HEK293 (cell line): ENCODE data around the gene MACF1.
"Not testable (repeated sequence)": the region's sequence is repeated elsewhere in the genome, so short reads cannot be mapped to it uniquely, and the experiment has no call there.

Experiments
- CTCF ChIA-PET: fragments of 350-600 bp; formaldehyde crosslinking; extraction: SDS; loops from one replicate; lab custom pipeline; 2021; ENCODE audit warnings: antibody characterized with exemption; lab: Yijun Ruan, JAX
- POLR2A ChIA-PET: fragments of 300-600 bp; formaldehyde crosslinking; extraction: SDS; loops from one replicate; lab custom pipeline; 2020; ENCODE audit warnings: antibody characterized with exemption, inconsistent platforms; lab: Yijun Ruan, JAX
- H3K27ac ChIP-seq: fragments of 200-500 bp; sonication (Bioruptor generic); 2 replicates; pipeline ENCODE4 v1.5.1; 2014; ENCODE audit warnings: low read depth, low read length, control low read depth, inconsistent platforms; ENCODE audit errors: extremely low read depth
- H3K36me3 ChIP-seq, 2 experiments: fragments of 200-500 bp in 1 of 2; sonication (Bioruptor generic) in 1 of 2; 1 replicate in 1 of 2; 2 replicates in 1 of 2; pipeline ENCODE4 v1.5.1; 2014 to 2017; ENCODE audit warnings: inconsistent platforms in 2 of 2, low read length in 2 of 2; ENCODE audit not compliant: control insufficient read depth in 2 of 2, insufficient read depth in 1 of 2
- H3K4me1 ChIP-seq: fragments of 200-500 bp; sonication (Bioruptor generic); 2 replicates; pipeline ENCODE4 v1.5.1; 2014; ENCODE audit warnings: mild to moderate bottlenecking, low read length, inconsistent platforms; ENCODE audit not compliant: control insufficient read depth, insufficient read depth
- H3K4me3 ChIP-seq: 2 replicates; pipeline ENCODE4 v1.5.1; 2011; ENCODE audit warnings: low read depth, mild to moderate bottlenecking, control low read depth, low read length, moderate library complexity
- H3K9me3 ChIP-seq: fragments of 200-500 bp; sonication (Bioruptor generic); 2 replicates; pipeline ENCODE4 v1.5.1; 2014; ENCODE audit warnings: low read depth, low read length, inconsistent platforms; ENCODE audit not compliant: control insufficient read depth, insufficient read depth
- ZBTB48 ChIP-seq: fragments of 450-650 bp; formaldehyde crosslinking; IDR thresholded peaks from 2 replicates; pipeline ENCODE4 v1.5.1; 2016; ENCODE audit warnings: missing biosample characterization, missing genetic modification characterization
- ZBTB8A ChIP-seq: fragments of 450-650 bp; formaldehyde crosslinking; IDR thresholded peaks from 2 replicates; pipeline ENCODE4 v1.5.1; 2016; ENCODE audit warnings: missing biosample characterization, missing genetic modification characterization
- ZNF121 ChIP-seq: fragments of 450-650 bp; formaldehyde crosslinking; IDR thresholded peaks from 2 replicates; pipeline ENCODE4 v1.5.1; 2016; ENCODE audit warnings: missing biosample characterization, missing genetic modification characterization
- ZNF140 ChIP-seq: fragments of 450-650 bp; formaldehyde crosslinking; IDR thresholded peaks from 2 replicates; pipeline ENCODE4 v1.5.1; 2016; ENCODE audit warnings: missing biosample characterization, missing genetic modification characterization
- ZNF146 ChIP-seq: fragments of 450-650 bp; formaldehyde crosslinking; IDR thresholded peaks from 2 replicates; pipeline ENCODE4 v1.5.1; 2016; ENCODE audit warnings: missing biosample characterization, missing genetic modification characterization
- ZNF248 ChIP-seq: fragments of 450-650 bp; formaldehyde crosslinking; IDR thresholded peaks from 2 replicates; pipeline ENCODE4 v1.5.1; 2017; ENCODE audit warnings: missing biosample characterization, missing genetic modification characterization
- ZNF48 ChIP-seq: fragments of 450-650 bp; formaldehyde crosslinking; IDR thresholded peaks from 2 replicates; pipeline ENCODE4 v1.5.1; 2016; ENCODE audit warnings: missing biosample characterization, missing genetic modification characterization
- ZNF529 ChIP-seq: fragments of 450-650 bp; formaldehyde crosslinking; IDR thresholded peaks from 2 replicates; pipeline ENCODE4 v1.5.1; 2017; ENCODE audit warnings: missing genetic modification characterization, missing biosample characterization; ENCODE audit not compliant: insufficient replicate concordance
- ZNF549 ChIP-seq: fragments of 450-650 bp; IDR thresholded peaks from 2 replicates; pipeline ENCODE4 v1.5.1; 2018; ENCODE audit warnings: missing biosample characterization, missing genetic modification characterization, mild to moderate bottlenecking, inconsistent platforms, moderate library complexity
- ZNF600 ChIP-seq: fragments of 450-650 bp; formaldehyde crosslinking; IDR thresholded peaks from 2 replicates; pipeline ENCODE4 v1.5.1; 2016; ENCODE audit warnings: missing biosample characterization, missing genetic modification characterization
- ZNF626 ChIP-seq: fragments of 450-650 bp; sonication (Bioruptor Pico); formaldehyde crosslinking; IDR thresholded peaks from 2 replicates; pipeline ENCODE4 v1.5.1; 2018; ENCODE audit warnings: missing biosample characterization, missing genetic modification characterization, inconsistent platforms
- ZNF768 ChIP-seq: fragments of 450-650 bp; formaldehyde crosslinking; IDR thresholded peaks from 2 replicates; pipeline ENCODE4 v1.5.1; 2018; ENCODE audit warnings: missing biosample characterization, mild to moderate bottlenecking, missing genetic modification characterization
- TF ChIP-seq, protein P1 (sequence below): fragments of 450-650 bp; formaldehyde crosslinking; IDR thresholded peaks from 2 replicates; pipeline ENCODE4 v1.5.1; 2016; ENCODE audit warnings: missing biosample characterization, missing genetic modification characterization, borderline replicate concordance
- TF ChIP-seq, protein P2 (sequence below): fragments of 450-650 bp; formaldehyde crosslinking; conservative IDR thresholded peaks from 2 replicates; pipeline ENCODE4 v1.5.1; 2016; ENCODE audit warnings: low read depth, missing biosample characterization, missing genetic modification characterization
- TF ChIP-seq, protein P3 (sequence below): IDR thresholded peaks from 2 replicates; pipeline ENCODE4 v1.6.1; 2011; ENCODE audit warnings: mild to moderate bottlenecking, low read depth, low read length, borderline replicate concordance

Gene MACF1

DNA sequence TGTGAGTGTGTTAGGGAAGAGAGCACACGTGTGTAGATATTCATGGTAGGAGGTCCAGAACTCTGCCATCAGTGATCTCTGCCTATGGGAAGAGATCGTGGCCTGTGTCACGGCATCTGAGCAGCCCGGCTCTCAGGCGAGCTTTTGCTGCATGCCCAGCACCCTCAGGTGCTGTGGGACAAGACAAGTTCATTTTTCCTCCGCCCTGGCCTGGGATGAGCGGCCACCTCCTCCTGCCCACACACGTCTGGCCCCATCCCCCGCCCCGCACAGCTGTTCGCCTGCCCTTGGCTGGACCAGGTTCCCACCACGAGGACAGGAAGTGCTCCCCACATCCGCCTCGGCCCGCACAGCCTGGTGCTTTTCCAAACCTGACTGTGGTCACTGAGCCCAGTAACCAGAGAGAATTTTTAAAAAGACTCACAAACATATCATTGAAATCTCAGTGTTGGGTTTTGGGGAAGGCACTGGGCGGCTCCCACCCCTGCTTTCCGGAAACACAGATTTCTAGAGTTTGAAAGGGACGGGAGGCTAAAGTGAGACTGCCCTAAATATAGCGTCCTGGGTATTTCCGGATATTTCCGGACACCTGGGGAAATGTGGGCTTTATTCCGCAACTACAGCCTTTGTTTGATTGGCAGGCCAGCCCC, 305.0 kb downstream of the MACF1 start:
- H3K36me3 ChIP-seq, result no peaks in the 10 kb centered on the region
- H3K4me3 ChIP-seq, result no peak overlapping the region
- H3K27ac ChIP-seq, result no peak overlapping the region
- no peak for TF ChIP-seq ZNF248 (tag by site-specific recombination)
- no peak for TF ChIP-seq ZBTB8A (tag by site-specific recombination)
- no peak for TF ChIP-seq ZNF146 (tag by site-specific recombination)
- TF ChIP-seq ZNF140 (tag by site-specific recombination), result no peak
- TF ChIP-seq ZNF529, result no peak
- TF ChIP-seq ZNF600 (tag by site-specific recombination), result no peak
- TF ChIP-seq ZNF48 (tag by site-specific recombination), result no peak
- TF ChIP-seq ZNF768 (tag by site-specific recombination), result no peak
- TF ChIP-seq, protein P1, sequence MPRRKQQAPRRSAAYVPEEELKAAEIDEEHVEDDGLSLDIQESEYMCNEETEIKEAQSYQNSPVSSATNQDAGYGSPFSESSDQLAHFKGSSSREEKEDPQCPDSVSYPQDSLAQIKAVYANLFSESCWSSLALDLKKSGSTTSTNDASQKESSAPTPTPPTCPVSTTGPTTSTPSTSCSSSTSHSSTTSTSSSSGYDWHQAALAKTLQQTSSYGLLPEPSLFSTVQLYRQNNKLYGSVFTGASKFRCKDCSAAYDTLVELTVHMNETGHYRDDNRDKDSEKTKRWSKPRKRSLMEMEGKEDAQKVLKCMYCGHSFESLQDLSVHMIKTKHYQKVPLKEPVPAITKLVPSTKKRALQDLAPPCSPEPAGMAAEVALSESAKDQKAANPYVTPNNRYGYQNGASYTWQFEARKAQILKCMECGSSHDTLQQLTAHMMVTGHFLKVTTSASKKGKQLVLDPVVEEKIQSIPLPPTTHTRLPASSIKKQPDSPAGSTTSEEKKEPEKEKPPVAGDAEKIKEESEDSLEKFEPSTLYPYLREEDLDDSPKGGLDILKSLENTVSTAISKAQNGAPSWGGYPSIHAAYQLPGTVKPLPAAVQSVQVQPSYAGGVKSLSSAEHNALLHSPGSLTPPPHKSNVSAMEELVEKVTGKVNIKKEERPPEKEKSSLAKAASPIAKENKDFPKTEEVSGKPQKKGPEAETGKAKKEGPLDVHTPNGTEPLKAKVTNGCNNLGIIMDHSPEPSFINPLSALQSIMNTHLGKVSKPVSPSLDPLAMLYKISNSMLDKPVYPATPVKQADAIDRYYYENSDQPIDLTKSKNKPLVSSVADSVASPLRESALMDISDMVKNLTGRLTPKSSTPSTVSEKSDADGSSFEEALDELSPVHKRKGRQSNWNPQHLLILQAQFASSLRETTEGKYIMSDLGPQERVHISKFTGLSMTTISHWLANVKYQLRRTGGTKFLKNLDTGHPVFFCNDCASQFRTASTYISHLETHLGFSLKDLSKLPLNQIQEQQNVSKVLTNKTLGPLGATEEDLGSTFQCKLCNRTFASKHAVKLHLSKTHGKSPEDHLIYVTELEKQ (tag by site-specific recombination), result no peak
- no peak for TF ChIP-seq ZNF121 (tag by site-specific recombination)
- no peak for TF ChIP-seq ZNF626
- no peak for TF ChIP-seq ZBTB48 (tag by site-specific recombination)
- TF ChIP-seq ZNF549, result no peak
- TF ChIP-seq, protein P2, sequence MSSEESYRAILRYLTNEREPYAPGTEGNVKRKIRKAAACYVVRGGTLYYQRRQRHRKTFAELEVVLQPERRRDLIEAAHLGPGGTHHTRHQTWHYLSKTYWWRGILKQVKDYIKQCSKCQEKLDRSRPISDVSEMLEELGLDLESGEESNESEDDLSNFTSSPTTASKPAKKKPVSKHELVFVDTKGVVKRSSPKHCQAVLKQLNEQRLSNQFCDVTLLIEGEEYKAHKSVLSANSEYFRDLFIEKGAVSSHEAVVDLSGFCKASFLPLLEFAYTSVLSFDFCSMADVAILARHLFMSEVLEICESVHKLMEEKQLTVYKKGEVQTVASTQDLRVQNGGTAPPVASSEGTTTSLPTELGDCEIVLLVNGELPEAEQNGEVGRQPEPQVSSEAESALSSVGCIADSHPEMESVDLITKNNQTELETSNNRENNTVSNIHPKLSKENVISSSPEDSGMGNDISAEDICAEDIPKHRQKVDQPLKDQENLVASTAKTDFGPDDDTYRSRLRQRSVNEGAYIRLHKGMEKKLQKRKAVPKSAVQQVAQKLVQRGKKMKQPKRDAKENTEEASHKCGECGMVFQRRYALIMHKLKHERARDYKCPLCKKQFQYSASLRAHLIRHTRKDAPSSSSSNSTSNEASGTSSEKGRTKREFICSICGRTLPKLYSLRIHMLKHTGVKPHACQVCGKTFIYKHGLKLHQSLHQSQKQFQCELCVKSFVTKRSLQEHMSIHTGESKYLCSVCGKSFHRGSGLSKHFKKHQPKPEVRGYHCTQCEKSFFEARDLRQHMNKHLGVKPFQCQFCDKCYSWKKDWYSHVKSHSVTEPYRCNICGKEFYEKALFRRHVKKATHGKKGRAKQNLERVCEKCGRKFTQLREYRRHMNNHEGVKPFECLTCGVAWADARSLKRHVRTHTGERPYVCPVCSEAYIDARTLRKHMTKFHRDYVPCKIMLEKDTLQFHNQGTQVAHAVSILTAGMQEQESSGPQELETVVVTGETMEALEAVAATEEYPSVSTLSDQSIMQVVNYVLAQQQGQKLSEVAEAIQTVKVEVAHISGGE (tag by site-specific recombination), result no peak
- TF ChIP-seq, protein P3, sequence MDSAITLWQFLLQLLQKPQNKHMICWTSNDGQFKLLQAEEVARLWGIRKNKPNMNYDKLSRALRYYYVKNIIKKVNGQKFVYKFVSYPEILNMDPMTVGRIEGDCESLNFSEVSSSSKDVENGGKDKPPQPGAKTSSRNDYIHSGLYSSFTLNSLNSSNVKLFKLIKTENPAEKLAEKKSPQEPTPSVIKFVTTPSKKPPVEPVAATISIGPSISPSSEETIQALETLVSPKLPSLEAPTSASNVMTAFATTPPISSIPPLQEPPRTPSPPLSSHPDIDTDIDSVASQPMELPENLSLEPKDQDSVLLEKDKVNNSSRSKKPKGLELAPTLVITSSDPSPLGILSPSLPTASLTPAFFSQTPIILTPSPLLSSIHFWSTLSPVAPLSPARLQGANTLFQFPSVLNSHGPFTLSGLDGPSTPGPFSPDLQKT, result no peak
- H3K4me1 ChIP-seq, result no peaks in the 10 kb centered on the region
- POLR2A ChIA-PET, result no interaction called here
- no peaks in the 10 kb centered on the region for H3K9me3 ChIP-seq
- CTCF ChIA-PET, result no interaction called here

DNA sequence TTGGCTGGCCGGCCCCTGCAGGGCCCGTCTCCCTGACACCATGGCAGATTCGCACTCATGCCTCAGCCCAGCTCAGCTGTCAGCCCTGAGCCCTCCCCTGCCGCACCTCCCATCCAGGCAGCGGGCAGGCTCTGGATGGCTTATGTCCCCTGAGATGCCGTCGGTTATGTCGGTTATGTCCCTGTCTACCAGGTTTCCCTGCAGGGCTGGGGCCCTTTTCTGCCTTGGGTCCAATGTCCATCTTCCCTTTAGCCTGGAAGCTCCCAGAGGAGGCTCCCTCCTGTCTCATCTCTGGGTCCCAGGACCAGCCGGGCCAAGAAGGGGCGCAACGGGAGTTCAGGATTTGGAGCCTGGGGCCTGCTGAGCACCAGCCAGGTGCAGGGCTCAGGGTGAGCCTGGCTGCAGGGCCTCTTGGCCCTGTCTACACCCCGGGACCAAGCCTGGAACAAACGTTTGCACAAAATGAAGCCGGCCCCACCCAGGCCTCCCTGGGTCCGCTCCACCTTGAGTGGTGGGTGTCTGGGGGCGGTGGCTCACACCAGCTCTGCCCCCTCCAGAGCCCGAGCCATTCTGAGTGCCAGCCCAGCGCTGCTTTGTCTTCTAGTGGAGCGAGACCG, 306.2 kb downstream of the MACF1 start:
- POLR2A ChIA-PET, H3K4me3 ChIP-seq, H3K27ac ChIP-seq, H3K36me3 ChIP-seq, H3K9me3 ChIP-seq, H3K4me1 ChIP-seq: not testable (repeated sequence)
- CTCF ChIA-PET, result interaction anchor here (0.6 kb wide), 1 partner anchor 24 kb away, joined by 3 read pairs; no protein-coding TSS in a partner anchor

DNA sequence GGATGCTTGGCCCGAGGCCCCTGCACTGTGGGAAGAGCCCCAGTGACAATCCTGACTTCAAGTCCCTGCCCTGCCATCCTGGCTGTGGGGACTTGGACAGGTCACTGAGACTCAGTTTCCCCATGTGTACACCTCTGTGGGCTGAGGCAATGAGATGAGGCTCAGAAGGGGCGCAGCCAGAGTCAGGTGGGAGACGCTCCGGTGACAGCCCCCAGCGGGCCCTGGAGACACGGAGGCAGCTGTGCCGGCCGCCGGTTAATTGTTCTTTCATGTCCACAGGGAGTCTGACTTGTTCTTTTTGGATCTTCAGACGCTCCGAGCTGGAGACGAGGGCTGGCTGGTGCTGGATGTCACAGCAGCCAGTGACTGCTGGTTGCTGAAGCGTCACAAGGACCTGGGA, 307.0 kb downstream of the MACF1 start:
- H3K27ac ChIP-seq, H3K36me3 ChIP-seq, H3K4me1 ChIP-seq, H3K9me3 ChIP-seq, POLR2A ChIA-PET, H3K4me3 ChIP-seq, CTCF ChIA-PET: not testable (repeated sequence)

DNA sequence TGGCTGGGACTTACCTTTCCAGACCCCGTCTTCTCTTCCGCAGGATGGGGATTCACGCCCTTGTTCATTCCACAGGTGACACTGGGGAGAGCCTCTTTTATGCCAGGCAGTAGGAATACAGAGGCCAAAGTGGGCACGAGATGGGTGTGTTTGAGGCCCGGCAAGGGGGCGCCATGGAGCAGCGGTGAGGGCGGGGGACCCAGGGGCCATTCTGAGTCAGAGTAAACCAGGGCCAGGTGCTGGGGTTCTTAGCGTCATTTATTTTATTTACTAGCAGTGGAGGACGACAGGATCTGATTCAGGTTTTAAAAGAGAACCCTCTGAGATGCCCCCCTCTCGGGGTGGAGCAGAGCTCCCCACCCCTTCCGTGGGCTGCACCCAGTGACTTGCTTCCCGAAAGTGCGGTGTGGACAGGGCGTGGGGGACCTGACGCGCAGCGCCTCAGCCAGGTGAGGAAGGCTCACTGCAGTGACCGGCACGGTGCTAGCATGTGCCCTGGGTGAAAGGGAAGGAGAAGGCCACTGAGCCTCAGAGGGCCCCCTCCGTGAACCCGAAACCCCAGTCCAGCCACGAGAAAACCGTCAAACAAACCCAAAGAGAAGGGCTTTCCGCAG, 307.8 kb downstream of the MACF1 start:
- H3K4me3 ChIP-seq, CTCF ChIA-PET, H3K27ac ChIP-seq, H3K36me3 ChIP-seq, H3K4me1 ChIP-seq, POLR2A ChIA-PET, H3K9me3 ChIP-seq: not testable (repeated sequence)

DNA sequence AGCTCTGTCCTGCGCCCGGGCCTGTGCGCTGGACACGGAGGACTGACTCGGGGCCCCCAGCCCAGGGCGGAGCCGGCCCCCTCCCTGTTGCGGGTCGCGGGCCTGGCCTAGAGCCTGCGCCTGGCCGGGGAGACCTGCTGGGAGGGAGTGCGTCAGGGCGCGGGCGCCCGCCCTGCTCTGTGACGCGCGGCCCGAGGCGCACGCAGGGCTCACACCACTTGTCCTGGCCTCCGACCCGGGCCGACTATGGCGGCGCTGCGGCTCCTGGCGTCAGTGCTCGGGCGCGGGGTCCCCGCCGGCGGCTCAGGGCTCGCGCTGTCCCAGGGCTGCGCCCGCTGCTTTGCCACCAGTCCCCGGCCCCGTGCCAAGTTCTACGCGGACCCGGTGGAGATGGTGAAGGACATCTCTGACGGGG, 310.2 kb downstream of the MACF1 start:
- POLR2A ChIA-PET, H3K4me3 ChIP-seq, H3K9me3 ChIP-seq, CTCF ChIA-PET, H3K36me3 ChIP-seq, H3K4me1 ChIP-seq, H3K27ac ChIP-seq: not testable (repeated sequence)
